Neutrophil (primary cell): ENCODE data around the gene SMYD3.

ENCODE experiments used
- H3K27ac ChIP-seq: fragments of 200-600 bp; sonication (generic); 2 replicates; pipeline ENCODE4 v1.5.1; 2016; ENCODE audit warnings: mild to moderate bottlenecking, moderate library complexity
- H3K27me3 ChIP-seq: fragments of 200-600 bp; sonication (generic); 2 replicates; pipeline ENCODE4 v1.6.0; 2016; ENCODE audit warnings: mild to moderate bottlenecking
- H3K36me3 ChIP-seq: fragments of 200-600 bp; sonication (generic); 2 replicates; pipeline ENCODE4 v1.5.1; 2017
- H3K4me1 ChIP-seq, 2 experiments: fragments of 200-600 bp in 1 of 2; sonication (generic) in 1 of 2; 1 replicate in 1 of 2; 2 replicates in 1 of 2; pipeline versions ENCODE4 v1.5.1 to v1.6.1; 2013 to 2016; ENCODE audit warnings: low read depth in 1 of 2, low read length in 1 of 2, mild to moderate bottlenecking in 1 of 2, moderate library complexity in 1 of 2; ENCODE audit not compliant: control insufficient read depth in 1 of 2, insufficient read depth in 1 of 2
- H3K4me3 ChIP-seq, 2 experiments: fragments of 200-600 bp in 1 of 2; sonication (generic) in 1 of 2; 1 replicate in 1 of 2; 2 replicates in 1 of 2; pipeline ENCODE4 v1.5.1; 2013 to 2016; ENCODE audit warnings: low read depth in 1 of 2, low read length in 1 of 2, mild to moderate bottlenecking in 1 of 2, moderate library complexity in 1 of 2
- H3K9me3 ChIP-seq: fragments of 200-600 bp; sonication (generic); 2 replicates; pipeline ENCODE4 v1.5.1; 2016
- TF ChIP-seq, protein P1 (sequence below): fragments of 200-600 bp; sonication (generic); IDR thresholded peaks from 2 replicates; pipeline ENCODE4 v1.5.1; 2016; ENCODE audit warnings: antibody characterized with exemption

SMYD3 gene

GRCh38 chr1:245790441-245790840, 716.6 kb downstream of the SMYD3 start:
- Histone ChIP-seq H3K27me3 (no peaks in the 10 kb centered on the region), H3K9me3 (no peaks in the 10 kb centered on the region), H3K4me1 (no peaks in the 10 kb centered on the region), H3K4me3 (no peak overlapping the region), H3K27ac (no peak overlapping the region), H3K36me3 (no peaks in the 10 kb centered on the region)
- TF ChIP-seq, protein P1, sequence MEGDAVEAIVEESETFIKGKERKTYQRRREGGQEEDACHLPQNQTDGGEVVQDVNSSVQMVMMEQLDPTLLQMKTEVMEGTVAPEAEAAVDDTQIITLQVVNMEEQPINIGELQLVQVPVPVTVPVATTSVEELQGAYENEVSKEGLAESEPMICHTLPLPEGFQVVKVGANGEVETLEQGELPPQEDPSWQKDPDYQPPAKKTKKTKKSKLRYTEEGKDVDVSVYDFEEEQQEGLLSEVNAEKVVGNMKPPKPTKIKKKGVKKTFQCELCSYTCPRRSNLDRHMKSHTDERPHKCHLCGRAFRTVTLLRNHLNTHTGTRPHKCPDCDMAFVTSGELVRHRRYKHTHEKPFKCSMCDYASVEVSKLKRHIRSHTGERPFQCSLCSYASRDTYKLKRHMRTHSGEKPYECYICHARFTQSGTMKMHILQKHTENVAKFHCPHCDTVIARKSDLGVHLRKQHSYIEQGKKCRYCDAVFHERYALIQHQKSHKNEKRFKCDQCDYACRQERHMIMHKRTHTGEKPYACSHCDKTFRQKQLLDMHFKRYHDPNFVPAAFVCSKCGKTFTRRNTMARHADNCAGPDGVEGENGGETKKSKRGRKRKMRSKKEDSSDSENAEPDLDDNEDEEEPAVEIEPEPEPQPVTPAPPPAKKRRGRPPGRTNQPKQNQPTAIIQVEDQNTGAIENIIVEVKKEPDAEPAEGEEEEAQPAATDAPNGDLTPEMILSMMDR: no peak

GRCh38 chr1:245788886-245789285, 718.2 kb downstream of the SMYD3 start:
- TF ChIP-seq, protein P1: no peak
- Histone ChIP-seq H3K4me1 (no peaks in the 10 kb centered on the region), H3K9me3 (no peaks in the 10 kb centered on the region), H3K27me3 (no peaks in the 10 kb centered on the region), H3K4me3 (no peak overlapping the region), H3K27ac (no peak overlapping the region), H3K36me3 (no peaks in the 10 kb centered on the region)

DNA sequence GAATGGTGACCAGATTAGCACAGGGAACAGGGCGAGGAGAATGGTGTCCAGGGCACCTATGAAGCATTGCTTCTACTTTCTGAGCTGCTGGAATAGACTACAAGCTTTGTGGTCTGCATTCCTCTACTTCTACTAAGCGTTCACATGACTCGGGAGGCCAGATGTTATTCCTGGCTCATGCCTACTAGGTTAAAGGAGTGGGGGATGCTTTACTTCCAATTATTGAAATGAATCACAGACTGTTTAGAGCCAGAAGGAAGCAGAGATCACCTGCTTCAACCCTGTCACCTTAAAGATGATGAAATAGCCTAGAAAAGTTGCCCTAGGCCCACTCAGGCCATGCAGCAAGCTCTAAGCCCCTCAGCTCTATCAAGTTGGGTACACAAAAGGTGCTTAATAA, 718.8 kb downstream of the SMYD3 start:
- Histone ChIP-seq H3K27ac (no peak overlapping the region), H3K36me3 (no peaks in the 10 kb centered on the region), H3K9me3 (no peaks in the 10 kb centered on the region), H3K4me3 (no peak overlapping the region), H3K4me1 (no peaks in the 10 kb centered on the region), H3K27me3 (no peaks in the 10 kb centered on the region)
- TF ChIP-seq, protein P1: no peak

GRCh38 chr1:245786948-245787347, 720.1 kb downstream of the SMYD3 start:
- no peaks in the 10 kb centered on the region for H3K27me3 ChIP-seq
- no peaks in the 10 kb centered on the region for H3K36me3 ChIP-seq
- H3K9me3 ChIP-seq: no peaks in the 10 kb centered on the region
- H3K4me3 ChIP-seq: no peak overlapping the region
- TF ChIP-seq, protein P1: no peak
- no peak overlapping the region for H3K27ac ChIP-seq
- no peaks in the 10 kb centered on the region for H3K4me1 ChIP-seq

DNA sequence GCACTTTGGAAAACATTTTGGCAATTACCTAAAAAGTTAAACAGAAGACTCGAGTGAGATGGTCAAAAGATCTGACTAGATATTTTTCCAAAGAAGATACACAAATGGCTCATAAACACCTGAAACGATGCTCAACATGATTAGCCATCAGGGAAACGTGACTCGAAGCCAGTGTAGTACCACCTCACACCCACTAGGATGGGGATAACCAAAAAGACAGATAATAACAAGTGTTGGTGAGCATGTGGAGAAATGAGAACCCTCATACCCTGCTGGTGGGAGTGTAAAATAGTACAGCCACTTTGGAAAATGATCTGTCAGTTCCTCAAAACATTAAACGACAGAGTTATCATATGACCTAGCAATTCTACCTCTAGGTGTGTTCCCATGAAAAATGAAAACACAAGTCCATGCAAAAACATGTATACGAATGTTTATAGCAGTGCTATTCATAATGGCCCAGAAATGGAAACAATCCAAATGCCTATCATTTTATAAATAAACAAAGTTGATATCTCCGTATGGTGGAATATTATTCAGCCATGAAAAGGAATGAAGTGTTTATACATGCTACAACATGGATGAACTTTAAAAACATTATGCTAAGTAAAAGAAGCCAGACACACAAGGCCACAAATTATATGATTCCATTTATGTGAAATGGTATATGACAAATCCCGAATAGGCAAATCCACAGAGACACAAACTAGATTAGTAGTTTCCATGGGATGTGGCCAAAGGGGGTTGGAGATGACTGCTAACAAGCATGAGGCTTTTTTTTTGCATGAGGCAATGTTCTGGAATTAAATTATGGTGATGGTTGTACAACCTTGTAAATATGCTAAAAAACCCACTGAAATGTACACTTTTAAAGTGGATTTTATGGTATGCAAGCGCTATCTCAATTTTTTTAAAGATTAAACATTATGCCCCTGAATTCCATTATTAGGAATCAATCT, 727.0 kb downstream of the SMYD3 start:
- Histone ChIP-seq H3K4me3 (no peak overlapping the region), H3K27me3 (no peaks in the 10 kb centered on the region), H3K4me1 (no peaks in the 10 kb centered on the region), H3K9me3 (no peaks in the 10 kb centered on the region), H3K36me3 (no peaks in the 10 kb centered on the region), H3K27ac (no peak overlapping the region)
- TF ChIP-seq, protein P1: no peak
